Upper lobe of right lung (tissue), 1 donor: ENCODE results near the gene ZNF213. TPM values are rescaled to one million over a fixed set of nuclear protein-coding genes. Genes with fewer than 3 reads are reported as not detected.

ENCODE experiments used
- ATAC-seq: fragments of 200-7000 bp; cut with Tn5 transposase; one replicate; pipeline ENCODE4 v1.9.1; 2020; ENCODE audit warnings: mild to moderate bottlenecking, moderate library complexity
- DNase-seq: peaks from one replicate; pipeline ENCODE4 v3.0.0-alpha.2; 2020
- H3K27ac ChIP-seq: fragments of 200-600 bp; one replicate; pipeline ENCODE4 v1.8.0; 2022
- H3K27me3 ChIP-seq: fragments of 200-600 bp; one replicate; pipeline ENCODE4 v1.8.0; 2022; ENCODE audit warnings: mild to moderate bottlenecking
- H3K36me3 ChIP-seq: fragments of 200-600 bp; one replicate; pipeline ENCODE4 v1.8.0; 2022
- H3K4me1 ChIP-seq: fragments of 200-600 bp; one replicate; pipeline ENCODE4 v1.8.0; 2022
- H3K4me3 ChIP-seq: fragments of 200-600 bp; one replicate; pipeline ENCODE4 v1.8.0; 2022; ENCODE audit warnings: mild to moderate bottlenecking
- H3K9me3 ChIP-seq: fragments of 200-600 bp; one replicate; pipeline ENCODE4 v1.8.0; 2022
- CTCF ChIP-seq: fragments of 200-600 bp; IDR thresholded peaks from one replicate; pipeline ENCODE4 v1.8.0; 2022; ENCODE audit warnings: antibody characterized with exemption
- intact Hi-C: fragments of 100-400 bp; cut with DNase I; formaldehyde crosslinking; loops from one replicate; pipeline ENCODE4 v1.11.0; 2022
- total RNA-seq: library from RNA; stranded (reverse); fragmentation: NEBNext Ultra II Directional; extraction: Animal tissue kit (Norgen Biotek cat#: 25700); gene quantifications from one replicate; pipeline ENCODE4 v1.2.1, GENCODE V29; 2021
- donor health status: DM: no; HTN: yes; CAD: no; lungs with severe emphysema.

Gene ZNF213
- total RNA-seq, 1 donor from 2014 or later = 9.1 TPM

DNA sequence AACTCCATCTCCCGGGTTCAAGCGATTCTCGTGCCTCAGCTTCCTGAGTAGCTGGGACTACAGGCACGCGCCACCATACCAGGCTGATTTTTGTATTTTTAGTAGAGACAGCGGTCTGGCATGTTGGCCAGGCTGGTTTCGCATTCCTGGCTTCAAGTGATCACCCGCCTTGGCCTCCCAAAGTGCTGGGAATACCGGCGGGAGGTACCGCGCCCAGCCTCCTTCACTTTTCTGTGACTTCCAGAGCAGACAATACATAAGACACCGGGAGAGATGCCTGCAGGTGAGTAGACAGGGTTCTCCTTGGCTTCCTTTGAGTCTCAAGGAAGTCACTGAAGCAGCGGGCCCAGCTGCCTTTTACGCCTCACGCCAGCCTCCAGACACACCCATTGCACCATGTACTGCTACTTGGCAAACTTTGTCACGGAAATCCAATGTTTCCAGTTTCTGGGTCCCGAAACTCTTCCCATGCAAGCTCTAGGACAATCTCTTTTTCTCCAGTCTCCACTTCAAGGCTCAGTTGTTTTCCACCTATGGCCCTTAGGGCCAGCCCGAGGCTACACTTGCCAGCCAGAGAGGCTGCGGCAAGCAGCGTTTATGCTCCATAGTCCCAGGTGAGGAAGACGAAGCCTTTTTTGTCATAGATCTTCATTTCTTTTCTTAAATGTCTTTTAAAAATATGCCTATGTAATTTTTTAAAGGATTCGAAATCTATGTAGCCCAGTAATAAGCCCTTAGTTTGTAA lies 52.3 kb downstream of the ZNF213 start:
- H3K27ac ChIP-seq = no peak overlapping the region
- H3K4me1 ChIP-seq = peaks cover 25% of the 10 kb centered on the region
- ATAC-seq (no peak), DNase-seq (no peak)
- peaks cover 99% of the 10 kb centered on the region for H3K27me3 ChIP-seq
- no peaks in the 10 kb centered on the region for H3K36me3 ChIP-seq
- no peaks in the 10 kb centered on the region for H3K9me3 ChIP-seq
- no peak for TF ChIP-seq CTCF
- H3K4me3 ChIP-seq = no peak overlapping the region
- intact Hi-C loops = no loop called here

DNA sequence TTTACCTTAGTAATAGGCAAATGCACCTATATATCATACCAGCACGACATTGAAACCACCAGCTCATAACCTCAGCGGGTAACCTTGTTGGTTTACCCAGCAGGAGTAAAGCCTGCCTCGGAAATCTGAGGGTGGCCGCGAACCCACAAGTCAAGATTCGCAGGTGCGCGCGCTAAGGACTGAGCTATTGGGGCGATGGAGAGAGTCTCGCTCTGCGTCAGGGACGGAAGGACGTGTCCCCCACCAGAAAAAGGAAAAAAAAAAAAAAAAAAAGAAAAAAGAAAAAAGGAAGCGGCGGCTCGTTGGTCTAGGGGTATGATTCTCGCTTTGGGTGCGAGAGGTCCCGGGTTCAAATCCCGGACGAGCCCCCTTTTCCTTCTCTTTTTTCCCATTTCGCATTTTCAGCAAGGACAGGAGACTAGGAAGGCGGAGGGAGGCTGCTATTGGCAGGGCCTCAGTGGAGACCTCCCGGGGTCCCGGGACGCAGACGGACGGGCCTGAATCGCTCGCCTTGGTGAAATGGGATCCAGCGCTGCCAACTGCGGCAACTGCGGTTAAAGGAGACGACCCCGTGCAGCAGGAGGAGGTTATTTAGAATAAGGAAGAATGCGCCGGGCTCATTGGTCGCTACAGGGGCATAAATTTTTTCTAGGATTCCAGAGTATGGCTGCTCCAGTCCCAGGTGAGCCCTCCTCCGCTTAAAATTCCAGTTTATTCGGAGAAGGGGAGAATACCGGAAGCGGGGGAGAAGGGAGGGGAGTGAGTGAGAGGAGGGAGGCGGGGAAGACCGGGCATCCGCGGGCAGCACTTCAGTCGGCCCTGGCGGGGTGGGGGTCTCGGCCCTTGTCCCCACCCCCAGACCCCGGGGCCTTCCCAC lies 53.2 kb downstream of the ZNF213 start, which contains the start of gene OR1F1:
TSS of gene OR1F1 (plus strand) at position 407 of the 877 bp plus-strand sequence.
- intact Hi-C loops = no loop called here
- ATAC-seq (no peak), DNase-seq (no peak)
- H3K9me3 ChIP-seq = no peaks in the 10 kb centered on the region
- H3K4me1 ChIP-seq = peaks cover 19% of the 10 kb centered on the region
- no peaks in the 10 kb centered on the region for H3K36me3 ChIP-seq
- peaks cover 99% of the 10 kb centered on the region for H3K27me3 ChIP-seq
- no peak within 1 kb of the TSS for H3K4me3 ChIP-seq
- TF ChIP-seq CTCF = no peak
- no peak within 1 kb of the TSS for H3K27ac ChIP-seq

GRCh38 chr16:3188675-3188924 lies 53.8 kb downstream of the ZNF213 start:
- Histone ChIP-seq H3K27me3 (peaks cover 99% of the 10 kb centered on the region), H3K36me3 (no peaks in the 10 kb centered on the region), H3K27ac (no peak overlapping the region), H3K4me1 (peaks cover 14% of the 10 kb centered on the region), H3K4me3 (no peak overlapping the region), H3K9me3 (no peaks in the 10 kb centered on the region)
- intact Hi-C loops = no loop called here
- ATAC-seq (no peak), DNase-seq (no peak)
- no peak for TF ChIP-seq CTCF

- Histone ChIP-seq H3K27ac (no peak overlapping the region), H3K4me1 (peaks cover 14% of the 10 kb centered on the region), H3K36me3 (no peaks in the 10 kb centered on the region), H3K9me3 (no peaks in the 10 kb centered on the region), H3K4me3 (no peak overlapping the region), H3K27me3 (peaks cover 99% of the 10 kb centered on the region)
- DNase-seq = no peak
- TF ChIP-seq CTCF = no peak
- intact Hi-C loops = no loop called here
- peak; percentile 37 for ATAC-seq
Measured at GRCh38 chr16:3188925-3189825, 54.3 kb downstream of the ZNF213 start.

- TF ChIP-seq CTCF = no peak
- ATAC-seq = no peak
- no peak for DNase-seq
Measured at GRCh38 chr16:3189869-3190268, 55.0 kb downstream of the ZNF213 start.

More at GRCh38 chr16:3189869-3190268, 55.0 kb downstream of the ZNF213 start:
- no peak overlapping the region for H3K4me3 ChIP-seq
- no peaks in the 10 kb centered on the region for H3K36me3 ChIP-seq
- H3K27me3 ChIP-seq = peaks cover 99% of the 10 kb centered on the region
- intact Hi-C loops = no loop called here
- no peak overlapping the region for H3K27ac ChIP-seq
- H3K4me1 ChIP-seq = peaks cover 14% of the 10 kb centered on the region
- H3K9me3 ChIP-seq = no peaks in the 10 kb centered on the region
